A549 treated with CORT108297 at 1 μM for 4 hours (cell line): ENCODE data around the gene ARHGAP1. TPM values are rescaled to one million over a fixed set of nuclear protein-coding genes. Genes with fewer than 3 reads are reported as not detected.

Experiments used
- total RNA-seq: library from RNA; stranded (reverse); fragments of 200-300 nt; extraction: Qiagen RNA extraction; gene quantifications from 5 replicates; pipeline ENCODE4 v1.2.3, GENCODE V29; 2022

Gene ARHGAP1
- total RNA-seq = 55.2 to 60.4 TPM (median 57.5 TPM) in 5 replicates

GRCh38 chr11:46700241-46701077 lies at the start of gene ARHGAP1, which contains the start of gene ZNF408:
TSS of gene ARHGAP1 (minus strand) at chr11:46700619. CDS start at chr11:46696107, 4,512 bp downstream.
TSS of gene ZNF408 (plus strand) at chr11:46701031. CDS start at chr11:46701048, 17 bp downstream.

GRCh38 chr11:46719048-46719542 lies 18.7 kb upstream of the ARHGAP1 start, which contains the start of gene F2:
TSS of gene F2 (plus strand) at chr11:46719213. CDS start at chr11:46719236, 23 bp downstream.

Other genes starting within 250 kb of the ARHGAP1 start
- 13.7 to 16.9 TPM (median 15.5 TPM) in 5 replicates for gene AMBRA1, start 106.6 kb downstream of the ARHGAP1 start, total RNA-seq
- 5.1 to 6.5 TPM (median 6.2 TPM) in 5 replicates for gene HARBI1, start 83.4 kb downstream of the ARHGAP1 start, total RNA-seq
- gene ATG13, start 83.1 kb downstream of the ARHGAP1 start, total RNA-seq = 46.8 to 59.2 TPM (median 56.1 TPM) in 5 replicates
- 17.1 to 21.2 TPM (median 18.0 TPM) in 5 replicates for gene ZNF408, start 412 bp upstream of the ARHGAP1 start, total RNA-seq
- 2.0 to 3.2 TPM (median 2.4 TPM) in 5 replicates for gene F2, start 18.6 kb upstream of the ARHGAP1 start, total RNA-seq
- 58.5 to 85.8 TPM (median 67.6 TPM) in 5 replicates for gene CKAP5, start 145.7 kb upstream of the ARHGAP1 start, total RNA-seq
- gene LRP4, start 217.9 kb upstream of the ARHGAP1 start, total RNA-seq = 7.2 to 8.7 TPM (median 7.2 TPM) in 5 replicates
- 25.5 to 36.7 TPM (median 30.6 TPM) in 5 replicates for gene CSTPP1, start 236.1 kb upstream of the ARHGAP1 start, total RNA-seq